ENCODE results near the gene FXYD3.

FXYD3 gene

DNA sequence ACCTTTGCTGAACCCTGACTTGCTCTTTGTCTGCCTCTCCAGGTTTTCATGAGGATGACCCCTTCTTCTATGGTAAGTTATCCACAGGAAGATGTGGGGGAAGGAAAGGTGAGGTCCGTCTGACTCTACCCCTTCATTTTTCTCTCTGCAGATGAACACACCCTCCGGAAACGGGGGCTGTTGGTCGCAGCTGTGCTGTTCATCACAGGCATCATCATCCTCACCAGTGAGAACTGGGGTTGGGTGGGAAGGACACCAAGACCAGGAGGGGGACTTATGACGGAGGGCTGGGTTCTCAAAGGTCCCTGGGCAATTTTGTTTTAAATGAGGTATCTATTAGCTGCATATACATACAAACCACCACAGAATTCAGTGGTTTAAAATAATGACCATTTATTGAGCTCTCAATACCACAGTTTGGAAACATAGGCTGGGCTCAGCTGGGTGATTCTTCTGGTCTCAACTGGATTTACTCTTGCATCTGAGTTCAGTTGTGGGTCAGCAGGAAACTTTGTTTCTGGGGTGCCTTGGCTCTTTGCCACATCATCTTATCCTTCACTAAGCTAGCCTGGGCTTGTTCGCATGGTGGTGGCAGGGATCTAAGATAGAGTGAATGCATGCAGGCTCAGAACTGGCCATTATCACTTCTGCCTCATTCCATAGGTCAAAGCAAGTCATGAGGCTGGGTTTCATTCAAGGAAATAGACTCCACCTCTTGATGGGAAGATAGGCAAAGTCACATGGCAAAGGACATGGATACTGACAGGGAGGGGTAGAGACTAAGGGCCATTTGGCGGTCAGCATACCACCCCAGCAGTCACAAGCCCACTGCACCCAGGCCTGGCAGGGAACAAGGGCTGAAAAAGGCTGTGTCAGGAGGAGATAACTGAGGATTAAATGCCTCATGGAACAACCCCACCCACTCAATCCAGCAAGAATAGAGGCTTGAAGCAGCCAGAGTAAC is 50.8 kb downstream of the FXYD3 start:
- DNase-seq: no peak

DNA sequence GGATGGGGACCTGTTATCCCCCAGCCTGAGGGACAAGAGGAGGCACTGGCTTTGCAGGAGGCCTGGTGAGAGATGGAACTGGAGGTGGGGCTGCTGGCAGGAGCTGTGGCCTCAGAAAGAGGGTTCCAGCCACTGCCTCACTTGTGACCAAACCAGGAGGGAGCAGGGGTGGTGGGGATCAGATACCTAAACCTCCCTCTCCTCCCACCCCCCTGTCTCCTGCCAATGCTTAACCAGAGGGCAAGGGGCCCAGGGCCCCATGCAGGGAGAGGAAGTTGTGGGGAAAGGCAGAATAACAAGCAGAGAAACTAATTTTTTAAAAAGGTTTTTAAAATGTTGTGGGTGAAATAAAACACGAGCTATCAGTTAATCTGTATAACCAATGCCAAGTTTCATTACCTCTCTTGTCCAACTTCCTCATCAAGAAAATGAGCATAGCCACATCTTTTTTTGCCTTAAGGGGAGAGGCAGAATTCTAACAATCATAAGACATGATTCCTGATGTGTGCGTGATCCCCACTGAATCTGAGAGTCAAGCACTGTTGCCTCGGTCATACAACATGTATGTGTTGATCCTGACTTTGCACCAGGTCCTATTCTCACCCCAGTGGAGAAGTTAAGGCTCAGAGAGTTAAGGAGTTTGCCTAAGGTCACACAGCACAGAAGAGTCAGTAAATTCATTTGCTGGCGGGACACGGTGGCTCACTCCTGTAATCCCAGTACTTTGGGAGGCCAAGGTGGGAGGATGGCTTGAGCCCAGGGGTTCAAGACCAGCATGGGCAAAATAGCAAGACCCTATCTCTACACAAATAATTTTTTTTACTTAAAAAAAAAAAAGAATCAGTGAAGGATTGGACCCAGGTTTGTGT is 51.9 kb downstream of the FXYD3 start:
- no peak for DNase-seq

GRCh38 chr19:35168196-35168595 is 52.6 kb downstream of the FXYD3 start:
- DNase-seq: no peak

DNA sequence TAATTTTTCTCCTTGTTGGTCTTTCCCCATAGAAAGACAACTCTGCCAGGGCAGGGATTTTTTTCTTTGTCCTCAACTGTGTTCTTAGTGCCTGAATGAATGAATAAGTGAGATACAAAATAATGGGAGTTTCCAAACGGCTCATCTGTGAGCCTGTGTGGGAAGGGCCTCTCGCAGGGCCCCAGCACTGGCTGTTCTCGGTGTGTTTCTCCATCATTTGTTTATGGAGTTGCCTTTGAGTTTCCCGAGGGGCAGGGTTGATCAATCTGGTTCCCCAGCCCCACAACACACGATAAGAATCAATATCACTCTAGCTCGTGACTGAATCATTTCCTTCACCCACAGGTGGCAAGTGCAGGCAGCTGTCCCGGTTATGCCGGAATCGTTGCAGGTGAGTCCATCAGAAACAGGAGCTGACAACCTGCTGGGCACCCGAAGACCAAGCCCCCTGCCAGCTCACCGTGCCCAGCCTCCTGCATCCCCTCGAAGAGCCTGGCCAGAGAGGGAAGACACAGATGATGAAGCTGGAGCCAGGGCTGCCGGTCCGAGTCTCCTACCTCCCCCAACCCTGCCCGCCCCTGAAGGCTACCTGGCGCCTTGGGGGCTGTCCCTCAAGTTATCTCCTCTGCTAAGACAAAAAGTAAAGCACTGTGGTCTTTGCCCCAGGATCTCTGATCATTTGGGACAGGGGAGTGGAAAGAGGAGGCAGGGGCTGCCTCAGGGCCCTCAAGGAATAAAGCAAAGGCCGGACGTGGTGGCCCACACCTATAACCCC is 53.8 kb downstream of the FXYD3 start:
- no peak for DNase-seq

DNA sequence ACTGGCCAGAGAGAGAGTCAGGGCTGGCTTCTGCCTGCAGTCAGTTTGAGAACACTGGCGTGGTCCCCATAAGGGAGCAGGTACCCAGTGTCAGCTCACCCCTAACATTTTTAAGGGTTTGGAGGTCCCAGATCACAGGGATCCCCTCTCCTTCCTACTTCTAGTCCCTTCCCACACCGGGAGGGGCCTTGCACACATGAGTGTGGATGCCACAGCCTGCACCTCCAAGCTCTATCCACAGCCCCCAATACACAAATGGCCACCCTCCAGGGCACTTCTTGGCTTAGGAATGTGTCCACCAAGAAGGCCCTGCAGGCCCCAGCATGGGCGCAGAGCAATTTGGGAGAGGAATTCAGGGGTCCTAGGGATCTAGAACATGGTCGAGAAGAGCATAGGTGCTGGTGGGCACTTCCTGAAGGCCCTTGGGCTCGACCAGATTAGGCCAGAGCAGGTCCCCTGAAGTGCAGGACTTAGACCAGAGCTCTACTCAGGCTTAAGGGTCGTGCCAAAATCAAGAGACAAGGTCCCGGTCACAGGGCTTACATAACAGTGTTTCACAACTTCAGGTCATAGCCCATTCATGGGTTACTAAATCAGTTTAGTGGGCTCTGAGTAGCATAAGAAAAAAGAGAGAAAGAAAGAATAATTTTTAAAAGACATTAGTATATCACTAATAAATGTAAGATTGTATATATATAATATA is 54.9 kb downstream of the FXYD3 start:
- DNase-seq: no peak

DNA sequence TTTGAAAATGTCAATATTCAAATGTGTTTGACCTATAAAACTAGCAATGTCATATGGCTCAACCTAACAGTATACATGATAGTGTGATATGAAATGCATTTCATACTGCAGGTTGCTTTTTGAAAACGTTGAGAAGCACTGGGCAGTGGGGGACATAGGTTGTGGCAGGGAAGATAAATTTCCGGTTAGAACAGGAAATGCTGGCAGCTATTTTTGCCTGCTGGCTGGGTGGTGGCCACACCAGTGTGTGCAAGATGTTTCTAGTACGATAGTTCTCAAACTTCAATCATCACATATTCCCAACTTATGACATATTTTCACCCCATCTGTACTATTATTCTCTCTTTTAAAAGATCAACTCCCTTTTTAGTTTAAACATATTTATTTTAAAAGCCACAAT is 56.1 kb downstream of the FXYD3 start:
- DNase-seq: no peak
